ENCODE results near the gene TRPM5.

TRPM5 gene

DNA sequence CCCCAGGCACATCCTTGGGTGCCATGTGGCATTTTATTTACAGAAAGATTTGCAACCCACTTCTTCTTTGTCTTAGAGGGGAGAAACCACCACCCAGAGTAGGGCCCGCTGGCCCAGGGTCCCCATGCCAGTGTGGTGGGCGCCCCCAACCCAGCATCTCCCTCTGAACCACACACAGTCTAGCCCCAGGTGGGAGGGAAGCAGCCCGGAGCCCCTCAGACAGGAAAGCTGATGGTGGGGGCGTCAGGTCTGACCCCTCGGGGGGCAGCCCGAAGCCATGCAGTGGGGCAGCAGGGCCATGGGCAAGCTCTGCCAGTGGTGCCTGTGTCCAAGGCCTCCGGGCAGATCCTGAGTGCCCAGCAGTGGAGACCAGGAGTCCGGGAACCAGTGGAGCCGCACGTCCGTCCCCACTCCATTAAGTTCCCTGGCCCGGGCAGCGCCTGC, 11.7 kb downstream of the TRPM5 start:
- TF ChIP-seq, protein P1, sequence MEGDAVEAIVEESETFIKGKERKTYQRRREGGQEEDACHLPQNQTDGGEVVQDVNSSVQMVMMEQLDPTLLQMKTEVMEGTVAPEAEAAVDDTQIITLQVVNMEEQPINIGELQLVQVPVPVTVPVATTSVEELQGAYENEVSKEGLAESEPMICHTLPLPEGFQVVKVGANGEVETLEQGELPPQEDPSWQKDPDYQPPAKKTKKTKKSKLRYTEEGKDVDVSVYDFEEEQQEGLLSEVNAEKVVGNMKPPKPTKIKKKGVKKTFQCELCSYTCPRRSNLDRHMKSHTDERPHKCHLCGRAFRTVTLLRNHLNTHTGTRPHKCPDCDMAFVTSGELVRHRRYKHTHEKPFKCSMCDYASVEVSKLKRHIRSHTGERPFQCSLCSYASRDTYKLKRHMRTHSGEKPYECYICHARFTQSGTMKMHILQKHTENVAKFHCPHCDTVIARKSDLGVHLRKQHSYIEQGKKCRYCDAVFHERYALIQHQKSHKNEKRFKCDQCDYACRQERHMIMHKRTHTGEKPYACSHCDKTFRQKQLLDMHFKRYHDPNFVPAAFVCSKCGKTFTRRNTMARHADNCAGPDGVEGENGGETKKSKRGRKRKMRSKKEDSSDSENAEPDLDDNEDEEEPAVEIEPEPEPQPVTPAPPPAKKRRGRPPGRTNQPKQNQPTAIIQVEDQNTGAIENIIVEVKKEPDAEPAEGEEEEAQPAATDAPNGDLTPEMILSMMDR (IDR thresholded peaks at IDR 0.05; ENCODE audit: low read depth, low read length), result no peak
- H3K4me3 ChIP-seq (ENCODE audit: low read depth, low read length), result no peak overlapping the region

DNA sequence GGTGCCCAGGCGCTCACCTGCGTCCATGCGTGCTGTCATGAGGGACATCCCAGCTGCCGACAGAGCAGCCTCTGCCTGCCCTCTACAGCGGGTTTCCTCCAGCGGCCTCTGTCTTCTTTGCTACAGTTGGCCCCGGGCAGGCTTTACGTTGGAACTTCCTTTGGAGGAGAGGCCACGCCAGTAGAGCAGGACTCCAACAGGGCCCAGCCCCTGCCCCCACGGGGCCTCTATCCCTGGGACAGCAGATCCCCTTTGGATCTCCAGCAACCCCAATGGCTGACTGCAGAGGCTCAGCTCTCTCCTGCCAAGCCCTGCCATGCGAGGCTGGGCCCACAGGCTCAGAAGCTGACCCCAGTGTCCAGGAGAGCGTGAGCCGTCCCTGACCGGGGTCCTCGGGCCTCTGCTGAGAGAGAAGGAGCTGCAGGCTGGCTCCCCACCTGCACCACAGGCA, 12.1 kb downstream of the TRPM5 start:
- no peak overlapping the region for H3K4me3 ChIP-seq (ENCODE audit: low read depth, low read length)
- TF ChIP-seq, protein P1 (IDR thresholded peaks at IDR 0.05; ENCODE audit: low read depth, low read length), result no peak

DNA sequence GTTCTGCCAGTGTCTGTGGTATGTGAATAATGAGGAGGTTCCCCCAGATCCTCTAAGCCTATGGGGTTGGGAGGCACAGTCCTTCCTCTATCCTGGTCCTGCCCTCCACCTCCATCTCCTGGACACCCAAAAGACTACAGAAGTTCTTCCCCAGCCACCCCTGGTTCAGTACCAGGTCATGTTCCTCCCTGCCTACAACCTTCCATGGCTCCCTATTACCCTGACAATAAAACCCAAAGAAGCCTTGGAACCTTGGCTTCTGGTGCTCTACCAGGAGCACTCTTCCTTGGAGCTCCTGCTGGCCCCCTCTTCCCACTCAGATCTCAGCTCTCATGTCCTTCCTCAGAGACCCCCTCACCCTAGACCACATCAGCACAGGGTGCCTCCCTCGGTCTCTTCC, 12.9 kb downstream of the TRPM5 start:
- no peak overlapping the region for H3K4me3 ChIP-seq (ENCODE audit: low read depth, low read length)
- TF ChIP-seq, protein P1 (IDR thresholded peaks at IDR 0.05; ENCODE audit: low read depth, low read length), result no peak

DNA sequence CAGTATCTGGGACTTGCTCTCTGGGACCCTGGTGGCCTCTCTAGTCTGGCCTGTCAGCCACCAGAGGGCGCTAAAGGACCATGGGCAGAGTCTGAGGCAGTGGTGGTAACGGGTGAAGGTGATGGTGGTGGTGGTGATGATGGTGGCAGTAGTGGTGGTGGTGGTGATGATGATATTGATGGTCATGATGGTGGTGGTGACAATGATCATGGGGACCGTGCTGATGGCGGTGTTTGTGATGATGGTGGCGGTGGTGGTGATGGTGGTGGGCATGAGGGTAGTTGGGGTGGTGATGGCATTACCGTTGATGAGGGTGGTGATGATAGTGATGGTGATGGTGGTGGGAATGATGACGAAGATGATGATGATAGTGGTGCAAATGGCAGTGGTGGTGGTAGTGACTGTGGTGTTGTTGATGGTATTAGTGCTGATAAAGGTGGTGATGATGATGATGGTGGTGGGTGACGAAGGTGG, 16.0 kb downstream of the TRPM5 start:
- TF ChIP-seq, protein P1 (IDR thresholded peaks at IDR 0.05; ENCODE audit: low read depth, low read length), result peak; percentile 84
- no peak overlapping the region for H3K4me3 ChIP-seq (ENCODE audit: low read depth, low read length)

DNA sequence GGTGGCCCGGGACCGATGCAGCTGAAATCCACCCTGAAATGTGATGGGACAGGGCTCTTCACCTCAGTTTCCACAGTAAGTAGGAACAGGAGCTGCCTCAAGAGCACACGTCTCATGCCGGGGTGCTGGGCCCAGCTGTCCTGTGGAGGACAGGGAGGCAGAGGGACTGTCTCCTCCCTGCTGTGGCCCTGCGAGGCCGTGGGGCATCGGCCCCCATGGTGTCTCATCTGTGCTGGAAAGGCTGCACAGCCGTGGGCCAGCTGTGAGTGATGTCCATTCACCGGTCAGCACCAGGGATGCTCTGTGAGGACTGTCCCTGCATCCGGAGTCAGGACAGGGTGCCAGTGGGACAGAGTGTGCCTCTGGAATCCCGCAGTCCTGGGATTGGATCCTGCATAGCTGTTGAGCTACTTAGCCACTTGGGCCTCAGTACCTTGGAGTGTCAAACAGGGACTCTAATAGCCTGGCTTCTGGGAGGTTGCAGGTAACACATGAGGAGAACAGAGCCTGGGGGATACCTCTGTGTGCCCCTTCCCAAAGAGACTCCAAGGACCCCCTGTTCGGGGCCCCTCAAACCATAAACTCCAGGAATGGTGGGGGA, 16.5 kb downstream of the TRPM5 start:
- H3K4me3 ChIP-seq (ENCODE audit: low read depth, low read length), result no peak overlapping the region
- TF ChIP-seq, protein P1 (IDR thresholded peaks at IDR 0.05; ENCODE audit: low read depth, low read length), result no peak

DNA sequence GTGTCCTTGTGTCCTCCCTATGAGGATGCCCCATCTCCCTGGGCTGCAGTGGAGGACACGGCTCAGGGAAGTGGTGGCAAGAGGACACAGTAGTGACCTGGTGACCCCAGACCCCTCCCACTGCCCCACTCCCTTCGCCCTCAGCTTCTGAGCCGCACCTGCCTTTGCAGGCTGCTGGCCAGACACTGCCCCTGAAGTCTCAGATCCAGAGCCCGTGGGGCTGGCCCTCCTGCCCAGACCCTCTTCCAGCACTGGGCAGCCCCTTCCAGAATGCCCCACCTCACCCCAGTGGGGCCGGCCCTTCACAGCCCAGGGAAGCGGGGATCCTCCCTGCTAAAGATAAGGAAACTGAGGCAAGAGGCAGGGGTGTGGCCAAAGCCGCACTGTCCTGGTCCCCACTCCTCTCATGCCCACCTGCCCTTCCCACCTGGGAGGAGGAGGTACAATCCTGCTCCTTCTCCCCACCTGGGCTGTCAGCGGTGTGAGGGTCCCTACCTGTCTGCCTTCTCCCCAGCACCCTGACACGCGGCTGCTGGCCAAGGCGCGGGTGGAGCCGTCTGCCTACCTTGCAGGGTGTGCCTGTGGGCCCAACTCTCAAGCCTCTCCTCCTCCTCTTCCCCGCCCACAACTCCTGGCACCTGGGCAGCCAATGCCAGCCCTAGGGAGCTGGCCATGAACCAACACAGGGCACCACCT, 17.3 kb downstream of the TRPM5 start:
- TF ChIP-seq, protein P1 (IDR thresholded peaks at IDR 0.05; ENCODE audit: low read depth, low read length), result no peak
- no peak overlapping the region for H3K4me3 ChIP-seq (ENCODE audit: low read depth, low read length)

DNA sequence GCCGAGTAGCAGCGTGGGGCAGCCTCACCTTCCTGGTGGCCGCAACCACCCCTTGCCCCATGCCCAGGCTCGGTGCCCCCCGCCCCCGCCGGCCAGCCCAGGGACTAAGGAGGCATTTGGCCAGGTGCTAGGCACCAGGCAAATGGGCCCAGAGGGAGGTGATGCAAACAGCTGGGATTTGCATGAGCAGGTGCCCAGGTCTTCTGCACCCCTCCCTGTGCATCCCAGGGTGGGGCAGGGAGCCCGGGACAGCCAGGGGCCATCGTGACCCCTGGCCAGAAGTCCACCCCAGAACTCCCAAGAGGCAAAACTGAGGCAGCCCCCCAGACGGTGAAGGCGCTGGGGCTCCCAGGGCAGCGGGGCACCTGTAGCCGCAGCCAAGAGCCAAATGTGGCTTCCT, 18.1 kb downstream of the TRPM5 start:
- H3K4me3 ChIP-seq (ENCODE audit: low read depth, low read length), result no peak overlapping the region
- TF ChIP-seq, protein P1 (IDR thresholded peaks at IDR 0.05; ENCODE audit: low read depth, low read length), result no peak
